Measurements from ENCODE around the gene TEAD3.

TEAD3 gene

GRCh38 chr6:35478259-35478658, 18.6 kb downstream of the TEAD3 start:
- no peak for TF ChIP-seq CTCF (IDR thresholded peaks at IDR 0.05; ENCODE audit: low read depth, low read length, missing control alignments)
- in situ Hi-C loops (cut with HindIII; ENCODE audit: low sequenced_read_pairs), result no loop called here
- DNase-seq (ENCODE audit: low read depth), result no peak
- H3K4me3 ChIP-seq (ENCODE audit: low read depth, low read length), result no peak overlapping the region

GRCh38 chr6:35477551-35478179, 19.2 kb downstream of the TEAD3 start:
- in situ Hi-C loops (cut with HindIII; ENCODE audit: low sequenced_read_pairs), result no loop called here
- no peak overlapping the region for H3K4me3 ChIP-seq (ENCODE audit: low read depth, low read length)
- no peak for DNase-seq (ENCODE audit: low read depth)
- TF ChIP-seq CTCF (IDR thresholded peaks at IDR 0.05; ENCODE audit: low read depth, low read length, missing control alignments), result no peak

- in situ Hi-C loops (cut with HindIII; ENCODE audit: low sequenced_read_pairs), result no loop called here
- no peak for TF ChIP-seq CTCF (IDR thresholded peaks at IDR 0.05; ENCODE audit: low read depth, low read length, missing control alignments)
These were observed 19.9 kb downstream of the TEAD3 start for GRCh38 chr6:35477028-35477427.

GRCh38 chr6:35476004-35476403, 20.9 kb downstream of the TEAD3 start:
- TF ChIP-seq CTCF (IDR thresholded peaks at IDR 0.05; ENCODE audit: low read depth, low read length, missing control alignments), result no peak
- no peak for DNase-seq (ENCODE audit: low read depth)
- no peak overlapping the region for H3K4me3 ChIP-seq (ENCODE audit: low read depth, low read length)
- in situ Hi-C loops (cut with HindIII; ENCODE audit: low sequenced_read_pairs), result no loop called here

More at GRCh38 chr6:35477028-35477427, 19.9 kb downstream of the TEAD3 start:
- H3K4me3 ChIP-seq (ENCODE audit: low read depth, low read length), result no peak overlapping the region
- no peak for DNase-seq (ENCODE audit: low read depth)

GRCh38 chr6:35475573-35475972, 21.3 kb downstream of the TEAD3 start:
- no peak for DNase-seq (ENCODE audit: low read depth)
- in situ Hi-C loops (cut with HindIII; ENCODE audit: low sequenced_read_pairs), result no loop called here
- TF ChIP-seq CTCF (IDR thresholded peaks at IDR 0.05; ENCODE audit: low read depth, low read length, missing control alignments), result no peak
- H3K4me3 ChIP-seq (ENCODE audit: low read depth, low read length), result no peak overlapping the region

GRCh38 chr6:35474942-35475570, 21.8 kb downstream of the TEAD3 start:
- in situ Hi-C loops (cut with HindIII; ENCODE audit: low sequenced_read_pairs), result no loop called here
- TF ChIP-seq CTCF (IDR thresholded peaks at IDR 0.05; ENCODE audit: low read depth, low read length, missing control alignments), result no peak
- DNase-seq (ENCODE audit: low read depth), result no peak
- H3K4me3 ChIP-seq (ENCODE audit: low read depth, low read length), result no peak overlapping the region
